Astrocyte (in vitro differentiated cells and primary cell): ENCODE measurements around the gene PEAR1. TPM values are rescaled to one million over a fixed set of nuclear protein-coding genes. Genes with fewer than 3 reads are reported as not detected.

Experiments
- DNase-seq: peaks from one replicate; pipeline ENCODE4 v3.0.0-alpha.2; 2010; ENCODE audit warnings: low read depth
- FAIRE-seq: peaks from 2 replicates; lab custom pipeline; 2011; peaks lifted over from hg19 to GRCh38; lab: Jason Lieb, UNC
- H2AFZ ChIP-seq: 2 replicates; pipeline ENCODE4 v1.6.0; 2012; ENCODE audit warnings: low read depth, low read length, inconsistent platforms
- H3K27ac ChIP-seq: 2 replicates; pipeline ENCODE4 v1.5.1; 2011; ENCODE audit warnings: low read depth, low read length, inconsistent platforms
- H3K27me3 ChIP-seq: 2 replicates; pipeline ENCODE4 v1.6.0; 2011; ENCODE audit warnings: low read length, inconsistent platforms; ENCODE audit not compliant: insufficient read depth
- H3K36me3 ChIP-seq: 2 replicates; pipeline ENCODE4 v1.5.1; 2011; ENCODE audit warnings: low read length, inconsistent platforms; ENCODE audit not compliant: insufficient read depth
- H3K4me1 ChIP-seq: 2 replicates; pipeline ENCODE4 v1.5.1; 2011; ENCODE audit warnings: low read length, inconsistent platforms; ENCODE audit not compliant: insufficient read depth
- H3K4me2 ChIP-seq: 2 replicates; pipeline ENCODE4 v1.6.0; 2012; ENCODE audit warnings: low read length, inconsistent platforms
- H3K4me3 ChIP-seq: 2 replicates; pipeline ENCODE4 v1.5.1; 2011; ENCODE audit warnings: low read depth, mild to moderate bottlenecking, low read length, inconsistent platforms; ENCODE audit not compliant: insufficient read depth
- H3K79me2 ChIP-seq: 2 replicates; pipeline ENCODE4 v1.6.0; 2012; ENCODE audit warnings: mild to moderate bottlenecking, low read length, inconsistent platforms; ENCODE audit not compliant: insufficient read depth
- H3K9ac ChIP-seq: 2 replicates; pipeline ENCODE4 v1.6.0; 2012; ENCODE audit warnings: mild to moderate bottlenecking, low read length, inconsistent platforms
- H3K9me3 ChIP-seq: 2 replicates; pipeline ENCODE4 v1.5.1; 2012; ENCODE audit warnings: low read depth, mild to moderate bottlenecking, low read length, inconsistent platforms; ENCODE audit not compliant: insufficient read depth
- H4K20me1 ChIP-seq: 2 replicates; pipeline ENCODE4 v1.6.0; 2012; ENCODE audit warnings: low read length, inconsistent platforms; ENCODE audit not compliant: insufficient read depth
- H3K27ac Mint-ChIP-seq: one replicate; pipeline ENCODE4 v1.8.0; 2021; ENCODE audit warnings: mild to moderate bottlenecking, mixed read lengths; ENCODE audit not compliant: unreplicated experiment
- H3K27me3 Mint-ChIP-seq: one replicate; pipeline ENCODE4 v1.8.0; 2021; ENCODE audit warnings: low read depth, mixed read lengths; ENCODE audit not compliant: unreplicated experiment
- H3K36me3 Mint-ChIP-seq: one replicate; pipeline ENCODE4 v1.8.0; 2021; ENCODE audit warnings: low read depth, mixed read lengths; ENCODE audit not compliant: unreplicated experiment
- H3K4me1 Mint-ChIP-seq: one replicate; pipeline ENCODE4 v1.8.0; 2021; ENCODE audit warnings: low read depth, mixed read lengths; ENCODE audit not compliant: unreplicated experiment
- H3K4me3 Mint-ChIP-seq: one replicate; pipeline ENCODE4 v1.8.0; 2021; ENCODE audit warnings: mild to moderate bottlenecking, moderate library complexity, mixed read lengths; ENCODE audit not compliant: unreplicated experiment
- H3K9me3 Mint-ChIP-seq: one replicate; pipeline ENCODE4 v1.8.0; 2021; ENCODE audit warnings: mild to moderate bottlenecking, mixed read lengths; ENCODE audit not compliant: unreplicated experiment
- CTCF ChIP-seq: IDR thresholded peaks from 2 replicates; pipeline ENCODE4 v1.5.1; 2011; ENCODE audit warnings: low read depth, mild to moderate bottlenecking, inconsistent platforms, low read length, moderate library complexity; ENCODE audit not compliant: insufficient read depth
- EZH2 ChIP-seq: IDR thresholded peaks from 2 replicates; pipeline ENCODE4 v1.6.1; 2012; ENCODE audit warnings: mild to moderate bottlenecking, low read length, inconsistent platforms; ENCODE audit not compliant: insufficient read depth
- total RNA-seq: library from RNA; stranded (reverse); gene quantifications from 2 replicates; pipeline ENCODE4 v1.2.1, GENCODE V29; 2021

PEAR1 gene
- total RNA-seq, 1 donor from 2014 or later = 17.3 TPM

GRCh38 chr1:156936721-156937220 is 43.3 kb downstream of the PEAR1 start:
- Mint-ChIP-seq H3K9me3 (no peaks in the 10 kb centered on the region), H3K4me3 (no peak overlapping the region), H3K36me3 (peaks cover 36% of the 10 kb centered on the region), H3K27ac (no peak overlapping the region), H3K4me1 (peaks cover 2% of the 10 kb centered on the region), H3K27me3 (peaks cover 7% of the 10 kb centered on the region)
- Histone ChIP-seq H3K27me3 (no peaks in the 10 kb centered on the region), H3K4me3 (no peak overlapping the region), H3K9ac (no peak overlapping the region), H2AFZ (no peak overlapping the region), H3K9me3 (no peaks in the 10 kb centered on the region), H3K79me2 (no peaks in the 10 kb centered on the region), H3K4me1 (no peaks in the 10 kb centered on the region), H3K4me2 (no peak overlapping the region), H3K27ac (no peak overlapping the region), H3K36me3 (peaks cover 14% of the 10 kb centered on the region), H4K20me1 (no peaks in the 10 kb centered on the region)
- DNase-seq (no peak), FAIRE-seq (no peak)
- TF ChIP-seq CTCF (no peak), EZH2 (no peak)

GRCh38 chr1:156937883-156938282 is 44.4 kb downstream of the PEAR1 start:
- Histone ChIP-seq H3K9ac (no peak overlapping the region), H3K79me2 (no peaks in the 10 kb centered on the region), H3K4me2 (no peak overlapping the region), H3K36me3 (peaks cover 20% of the 10 kb centered on the region), H3K4me3 (no peak overlapping the region), H3K27ac (no peak overlapping the region), H3K4me1 (no peaks in the 10 kb centered on the region), H3K27me3 (no peaks in the 10 kb centered on the region), H4K20me1 (no peaks in the 10 kb centered on the region), H3K9me3 (no peaks in the 10 kb centered on the region), H2AFZ (no peak overlapping the region)
- no peak for FAIRE-seq
- H3K4me1 Mint-ChIP-seq = no peaks in the 10 kb centered on the region
- H3K9me3 Mint-ChIP-seq = no peaks in the 10 kb centered on the region
- H3K27me3 Mint-ChIP-seq = peaks cover 7% of the 10 kb centered on the region
- no peak for DNase-seq
- H3K4me3 Mint-ChIP-seq = no peak overlapping the region
- no peak overlapping the region for H3K27ac Mint-ChIP-seq
- no peak for TF ChIP-seq CTCF
- TF ChIP-seq EZH2 = no peak
- H3K36me3 Mint-ChIP-seq = peaks cover 43% of the 10 kb centered on the region

GRCh38 chr1:156938813-156939212 is 45.3 kb downstream of the PEAR1 start:
- Histone ChIP-seq H3K36me3 (peaks cover 25% of the 10 kb centered on the region), H3K9me3 (no peaks in the 10 kb centered on the region), H3K79me2 (no peaks in the 10 kb centered on the region), H3K27me3 (no peaks in the 10 kb centered on the region), H3K4me3 (no peak overlapping the region), H3K9ac (no peak overlapping the region), H3K4me1 (no peaks in the 10 kb centered on the region), H3K27ac (no peak overlapping the region), H2AFZ (no peak overlapping the region), H4K20me1 (no peaks in the 10 kb centered on the region), H3K4me2 (no peak overlapping the region)
- Mint-ChIP-seq H3K27me3 (peaks cover under 1% of the 10 kb centered on the region), H3K4me1 (no peaks in the 10 kb centered on the region), H3K9me3 (no peaks in the 10 kb centered on the region), H3K36me3 (peaks cover 46% of the 10 kb centered on the region), H3K4me3 (no peak overlapping the region), H3K27ac (no peak overlapping the region)
- DNase-seq (no peak), FAIRE-seq (no peak)
- TF ChIP-seq EZH2 (no peak), CTCF (no peak)
